H1 (cell line): Measurements from ENCODE around the gene LCE5A. TPM values are rescaled to one million over a fixed set of nuclear protein-coding genes. Genes with fewer than 3 reads are reported as not detected.

Experiments
- CTCF ChIA-PET: fragments of 300-600 bp; sonication (Branson Sonifier 250); formaldehyde crosslinking; loops from one replicate; lab custom pipeline; 2021; ENCODE audit not compliant: partially characterized antibody; lab: Charles Lee
- POLR2A ChIA-PET: fragments of 300-600 bp; sonication (Branson Sonifier 250); formaldehyde crosslinking; loops from one replicate; lab custom pipeline; 2021; ENCODE audit warnings: inconsistent platforms; ENCODE audit not compliant: partially characterized antibody; lab: Charles Lee
- DNase-seq, 2 experiments: peaks; one replicate each; pipeline versions ENCODE4 v3.0.0 to v3.0.0-alpha.2; 2010 to 2022; ENCODE audit warnings: low spot score in 2 of 2, low read depth in 1 of 2, mixed read lengths in 1 of 2
- FAIRE-seq: peaks from 2 replicates; lab custom pipeline; 2011; peaks lifted over from hg19 to GRCh38; lab: Jason Lieb, UNC
- H2AFZ ChIP-seq: 2 replicates; pipeline ENCODE4 v1.8.1; 2012; ENCODE audit warnings: low read length, inconsistent platforms
- H2AK5ac ChIP-seq: 2 replicates; pipeline ENCODE4 v1.6.1; 2013; ENCODE audit warnings: low read depth, low read length
- H2BK120ac ChIP-seq: replicated peaks from 2 replicates; pipeline ENCODE3; 2013; ENCODE audit warnings: low read depth, low read length, inconsistent platforms
- H2BK12ac ChIP-seq: 2 replicates; pipeline ENCODE4 v1.6.1; 2013; ENCODE audit warnings: low read depth, low read length
- H2BK15ac ChIP-seq: 2 replicates; pipeline ENCODE4 v1.6.1; 2013; ENCODE audit warnings: low read length
- H2BK20ac ChIP-seq: 2 replicates; pipeline ENCODE4 v1.6.1; 2013; ENCODE audit warnings: low read length
- H2BK5ac ChIP-seq: 2 replicates; pipeline ENCODE4 v1.6.1; 2013; ENCODE audit warnings: low read depth, low read length
- H3K14ac ChIP-seq: 2 replicates; pipeline ENCODE4 v1.6.1; 2013; ENCODE audit warnings: inconsistent platforms; ENCODE audit not compliant: insufficient read length
- H3K18ac ChIP-seq: 2 replicates; pipeline ENCODE4 v1.6.1; 2013; ENCODE audit warnings: low read length; ENCODE audit errors: extremely low read depth
- H3K23ac ChIP-seq: 2 replicates; pipeline ENCODE4 v1.6.1; 2013; ENCODE audit warnings: inconsistent platforms; ENCODE audit not compliant: insufficient read length
- H3K23me2 ChIP-seq: 2 replicates; pipeline ENCODE4 v1.6.1; 2013; ENCODE audit warnings: low read depth, low read length
- H3K27ac ChIP-seq: 2 replicates; pipeline ENCODE4 v1.6.1; 2011; ENCODE audit warnings: low read depth, low read length, inconsistent platforms
- H3K27me3 ChIP-seq, 4 experiments: replicated peaks in 1 of 4; 1 replicate in 1 of 4; 2 replicates in 3 of 4; pipeline versions ENCODE4 v1.6.1 to v1.8.1; 2011 to 2013; ENCODE audit warnings: low read length in 3 of 4, mild to moderate bottlenecking in 3 of 4, inconsistent platforms in 2 of 4, mixed read lengths in 2 of 4, moderate library complexity in 1 of 4; ENCODE audit not compliant: control insufficient read depth in 3 of 4, insufficient read depth in 3 of 4; ENCODE audit errors: extremely low read depth in 1 of 4
- H3K36me3 ChIP-seq, 4 experiments: 2 replicates each; pipeline versions ENCODE4 v1.6.1 to v1.8.1; 2011 to 2013; ENCODE audit warnings: mild to moderate bottlenecking in 4 of 4, low read length in 3 of 4, moderate library complexity in 2 of 4, control low read depth in 1 of 4, inconsistent platforms in 1 of 4; ENCODE audit not compliant: insufficient read depth in 4 of 4, control insufficient read depth in 2 of 4
- H3K4ac ChIP-seq: replicated peaks from 2 replicates; pipeline ENCODE3; 2013; ENCODE audit warnings: low read length, low read depth, mixed read lengths, inconsistent platforms; ENCODE audit not compliant: insufficient read length
- H3K4me1 ChIP-seq, 4 experiments: replicated peaks in 1 of 4; 1 replicate in 1 of 4; 2 replicates in 3 of 4; pipeline versions ENCODE4 v1.6.1 to v1.8.1; 2011 to 2013; ENCODE audit warnings: low read length in 3 of 4, inconsistent platforms in 2 of 4, mixed read lengths in 1 of 4; ENCODE audit not compliant: insufficient read depth in 4 of 4, control insufficient read depth in 3 of 4
- H3K4me2 ChIP-seq, 2 experiments: 2 replicates each; pipeline versions ENCODE4 v1.6.1 to v1.8.1; 2011 to 2013; ENCODE audit warnings: low read depth in 2 of 2, low read length in 2 of 2, control low read depth in 1 of 2, inconsistent platforms in 1 of 2, mild to moderate bottlenecking in 1 of 2; ENCODE audit not compliant: insufficient read depth in 1 of 2
- H3K4me3 ChIP-seq, 4 experiments: fragments of 200-600, 300-600 bp in 1 of 4; sonication (generic), shearing (Covaris generic), sonication (Bioruptor Twin) in 1 of 4; 2 replicates each; pipeline versions ENCODE4 v1.5.1 to v1.8.1; 2011 to 2016; ENCODE audit warnings: low read length in 4 of 4, low read depth in 3 of 4, control low read depth in 2 of 4, inconsistent platforms in 2 of 4, mild to moderate bottlenecking in 2 of 4, mixed read lengths in 1 of 4, moderate library complexity in 1 of 4; ENCODE audit not compliant: insufficient read depth in 2 of 4; ENCODE audit errors: extremely low read depth in 1 of 4
- H3K56ac ChIP-seq: replicated peaks from 2 replicates; pipeline ENCODE3; 2013; ENCODE audit warnings: low read depth, mild to moderate bottlenecking, mixed read lengths, low read length, inconsistent platforms; ENCODE audit not compliant: insufficient read length
- H3K79me1 ChIP-seq: 2 replicates; pipeline ENCODE4 v1.6.1; 2013; ENCODE audit warnings: low read depth, low read length, control low read depth
- H3K79me2 ChIP-seq, 2 experiments: 2 replicates each; pipeline versions ENCODE4 v1.6.1 to v1.8.1; 2012 to 2013; ENCODE audit warnings: low read length in 2 of 2, mild to moderate bottlenecking in 2 of 2, inconsistent platforms in 1 of 2; ENCODE audit not compliant: insufficient read depth in 2 of 2, control insufficient read depth in 1 of 2
- H3K9ac ChIP-seq, 4 experiments: replicated peaks in 1 of 4; 1 replicate in 1 of 4; 2 replicates in 3 of 4; pipeline versions ENCODE4 v1.6.1 to v1.8.1; 2011 to 2013; ENCODE audit warnings: low read depth in 3 of 4, low read length in 3 of 4, control low read depth in 2 of 4, mild to moderate bottlenecking in 2 of 4, moderate library complexity in 2 of 4, inconsistent platforms in 1 of 4; ENCODE audit errors: extremely low read depth in 1 of 4
- H3K9me3 ChIP-seq, 2 experiments: 2 replicates each; pipeline versions ENCODE4 v1.6.1 to v1.8.1; 2012 to 2013; ENCODE audit warnings: mild to moderate bottlenecking in 2 of 2, moderate library complexity in 2 of 2, control low read depth in 1 of 2, inconsistent platforms in 1 of 2, low read depth in 1 of 2, low read length in 1 of 2, mixed read lengths in 1 of 2; ENCODE audit not compliant: insufficient read depth in 2 of 2
- H4K20me1 ChIP-seq, 2 experiments: replicated peaks in 1 of 2; 2 replicates each; pipeline versions ENCODE3 to v1.8.1; 2011 to 2013; ENCODE audit warnings: inconsistent platforms in 2 of 2, low read length in 2 of 2, mild to moderate bottlenecking in 1 of 2; ENCODE audit not compliant: insufficient read depth in 2 of 2, control insufficient read depth in 1 of 2
- H4K5ac ChIP-seq: 2 replicates; pipeline ENCODE4 v1.6.1; 2013; ENCODE audit warnings: low read length, low read depth, mixed read lengths, inconsistent platforms; ENCODE audit not compliant: insufficient read length
- H4K8ac ChIP-seq: 2 replicates; pipeline ENCODE4 v1.8.0; 2013; ENCODE audit warnings: mild to moderate bottlenecking, moderate library complexity, low read length, inconsistent platforms; ENCODE audit not compliant: insufficient read depth; ENCODE audit errors: extremely low read depth
- H4K91ac ChIP-seq: replicated peaks from 2 replicates; pipeline ENCODE3; 2013; ENCODE audit warnings: low read length, mixed read lengths, inconsistent platforms; ENCODE audit not compliant: insufficient read length
- BRCA1 ChIP-seq: IDR thresholded peaks from 2 replicates; pipeline ENCODE4 v1.6.1; 2012; ENCODE audit warnings: low read depth, low read length, improper control_type of control experiment
- CBX5 ChIP-seq: fragments of 300-800, 300-1000 bp; sonication (generic); IDR thresholded peaks from 2 replicates; pipeline ENCODE4 v1.7.1; 2016; ENCODE audit warnings: antibody characterized with exemption, low read length, low read depth
- CTCF ChIP-seq, 3 experiments: IDR thresholded peaks; 1 replicate in 2 of 3; 2 replicates in 1 of 3; pipeline versions ENCODE4 v1.5.1 to v1.6.1; 2011; ENCODE audit warnings: low read length in 3 of 3, mild to moderate bottlenecking in 3 of 3, inconsistent platforms in 2 of 3, low read depth in 1 of 3, moderate library complexity in 1 of 3; ENCODE audit not compliant: insufficient read depth in 1 of 3; ENCODE audit errors: control extremely low read depth in 1 of 3
- E2F6 ChIP-seq: IDR thresholded peaks from 2 replicates; pipeline ENCODE4 v1.6.1; 2012; ENCODE audit warnings: inconsistent platforms
- NRF1 ChIP-seq: IDR thresholded peaks from 2 replicates; pipeline ENCODE4 v1.6.1; 2011; ENCODE audit warnings: mild to moderate bottlenecking, low read depth, low read length, improper control_type of control experiment
- POLR2AphosphoS5 ChIP-seq: IDR thresholded peaks from 2 replicates; pipeline ENCODE4 v1.6.1; 2011; ENCODE audit warnings: low read depth, low read length
- POU5F1 ChIP-seq: IDR thresholded peaks from 2 replicates; pipeline ENCODE4 v1.6.1; 2011; ENCODE audit warnings: low read depth, mild to moderate bottlenecking, low read length, moderate library complexity
- SP1 ChIP-seq: IDR thresholded peaks from 2 replicates; pipeline ENCODE4 v1.6.1; 2011; ENCODE audit warnings: low read depth, low read length
- SUZ12 ChIP-seq: fragments of 200-600 bp; sonication (generic); IDR thresholded peaks from 2 replicates; pipeline ENCODE4 v1.6.1; 2012; ENCODE audit warnings: mild to moderate bottlenecking, inconsistent platforms, low read length, moderate library complexity, mixed read lengths
- TBP ChIP-seq: IDR thresholded peaks from 2 replicates; pipeline ENCODE4 v1.6.1; 2011; ENCODE audit warnings: low read depth, low read length, improper control_type of control experiment
- TCF12 ChIP-seq: IDR thresholded peaks from 2 replicates; pipeline ENCODE4 v1.6.1; 2011; ENCODE audit warnings: low read depth, mild to moderate bottlenecking, low read length
- ZNF274 ChIP-seq: IDR thresholded peaks from 2 replicates; pipeline ENCODE4 v1.7.0; 2012; ENCODE audit warnings: low read length, borderline replicate concordance; ENCODE audit errors: extremely low read depth
- WGBS, 2 experiments: shearing (Covaris generic) in 1 of 2; methylation state at CpG; one replicate each; pipeline versions ENCODE4 v1.1.6 to v1.1.7; 2013 to 2015; ENCODE audit warnings: low lambda C conversion rate in 2 of 2, mixed read lengths in 2 of 2, inconsistent platforms in 1 of 2, low coverage in 1 of 2, missing lambda C conversion rate in 1 of 2; ENCODE audit not compliant: insufficient replicate concordance in 2 of 2, insufficient coverage in 1 of 2, insufficient read length in 1 of 2; ENCODE audit errors: extremely low coverage in 1 of 2, missing lambda C conversion rate in 1 of 2; 5-methylcytosine and 5-hydroxymethylcytosine counted together
- polyA plus RNA-seq, 7 experiments: library from polyadenylated mRNA; depleted of rRNA in 3 of 7; stranded (reverse) in 5 of 7; unstranded in 2 of 7; fragments of >200 nt in 5 of 7; fragments of 200-250 nt in 2 of 7; gene quantifications; 1 replicate in 5 of 7; 2 replicates in 1 of 7; 4 replicates in 1 of 7; pipeline versions ENCODE4 v1.2.1 to v1.2.3, GENCODE V29; 2011 to 2013; ENCODE audit warnings: missing spikeins in 2 of 7, mixed read lengths in 2 of 7
- total RNA-seq: library from RNA; stranded (reverse); fragmentation: NEBNext Ultra II Directional; extraction: Animal tissue kit (Norgen Biotek cat#: 25700); gene quantifications from 2 replicates; pipeline ENCODE4 v1.2.1, GENCODE V29; 2021

Gene LCE5A
- total and polyA plus RNA-seq, 2 of the 8 experiments (the other 6 are each of a cell fraction or from before 2014, with no cell fraction given) = not detected

DNA sequence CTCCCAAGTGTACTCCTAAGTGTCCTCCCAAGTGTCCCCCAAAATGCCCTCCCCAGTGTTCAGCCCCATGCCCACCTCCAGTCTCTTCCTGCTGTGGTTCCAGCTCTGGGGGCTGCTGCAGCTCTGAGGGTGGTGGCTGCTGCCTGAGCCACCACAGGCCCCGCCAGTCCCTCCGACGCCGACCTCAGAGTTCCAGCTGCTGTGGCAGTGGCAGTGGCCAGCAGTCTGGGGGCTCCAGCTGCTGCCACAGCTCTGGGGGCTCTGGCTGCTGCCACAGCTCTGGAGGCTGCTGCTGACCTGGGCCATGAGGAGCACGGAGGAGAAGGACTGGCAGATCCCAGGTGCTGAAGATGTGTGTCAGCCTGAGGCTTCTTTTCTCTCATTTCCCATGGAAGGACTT is 993 bp downstream of the LCE5A start:
- 93% methylated on average over 5 of the region's 5 CpGs; no CpG with 5 or more reads in 1 of the 2 experiments for WGBS, 2 experiments
- POLR2A ChIA-PET = no interaction called here
- Histone ChIP-seq H3K9ac (no peak overlapping the region), H4K20me1 (no peaks in the 10 kb centered on the region), H2AFZ (no peak overlapping the region), H2BK20ac (no peak overlapping the region), H3K36me3 (no peaks in the 10 kb centered on the region; a peak in 1 of 8 replicates), H3K27ac (no peak overlapping the region), H3K23me2 (no peaks in the 10 kb centered on the region), H3K9me3 (peaks cover 75 to 90% of the 10 kb centered on the region in 2 experiments), H4K5ac (no peak overlapping the region), H3K27me3 (no peaks in the 10 kb centered on the region), H2AK5ac (no peak overlapping the region), H3K23ac (no peak overlapping the region), H2BK5ac (no peak overlapping the region), H2BK120ac (no peak overlapping the region), H3K4ac (no peak overlapping the region), H4K8ac (no peak overlapping the region), H3K79me1 (no peaks in the 10 kb centered on the region), H3K56ac (no peak overlapping the region), H3K79me2 (no peaks in the 10 kb centered on the region), H2BK15ac (no peak overlapping the region), H4K91ac (no peak overlapping the region), H3K4me1 (no peaks in the 10 kb centered on the region), H3K4me2 (no peak overlapping the region), H3K18ac (no peak overlapping the region), H3K4me3 (no peak overlapping the region), H3K14ac (no peak overlapping the region), H2BK12ac (no peak overlapping the region)
- FAIRE-seq = no peak
- DNase-seq = no peak
- CTCF ChIA-PET = no interaction called here
- TF ChIP-seq NRF1 (no peak), SUZ12 (no peak), CTCF (IDR thresholded peaks at IDR 0.05; ENCODE audit: control extremely low read depth in 1 of 3, insufficient read depth in 1 of 3, low read depth in 1 of 3, low read length in 3 of 3) (no peak), TBP (no peak), POLR2AphosphoS5 (no peak), POU5F1 (no peak), CBX5 (no peak), E2F6 (no peak), ZNF274 (no peak), SP1 (no peak), BRCA1 (no peak), TCF12 (no peak)
